GM21786 (cell line): Measurements from ENCODE around the gene LDB2.
"Not testable (repeated sequence)": the region's sequence is repeated elsewhere in the genome, so short reads cannot be mapped to it uniquely, and the experiment has no call there.

Experiments used
- ATAC-seq: cut with Tn5 transposase; IDR thresholded peaks from one replicate; pipeline ENCODE4 v1.9.1; 2021; ENCODE audit not compliant: unreplicated experiment

Gene LDB2

GRCh38 chr4:16663307-16663706 lies 235.1 kb downstream of the LDB2 start:
- no peak for ATAC-seq

GRCh38 chr4:16661813-16662212 lies 236.6 kb downstream of the LDB2 start:
- no peak for ATAC-seq

DNA sequence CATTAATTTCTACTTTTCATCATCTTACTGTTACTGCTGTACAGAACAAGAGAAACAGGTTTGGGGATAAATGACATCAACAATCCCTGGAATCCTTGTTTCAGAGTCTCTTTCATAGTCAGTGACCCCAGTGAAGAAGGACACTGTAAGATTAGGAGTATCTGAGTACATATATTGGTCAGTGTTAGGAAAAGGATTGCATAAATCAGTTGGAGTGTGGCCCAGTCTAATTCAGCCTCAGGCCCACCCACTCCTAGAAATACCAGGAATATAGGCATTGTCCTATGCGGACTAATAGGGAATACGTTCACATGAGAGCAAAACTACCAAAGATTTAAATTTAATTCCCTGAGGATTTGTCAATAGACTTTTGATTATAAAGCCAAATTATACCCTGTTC lies 237.8 kb downstream of the LDB2 start:
- ATAC-seq: no peak

- no peak for ATAC-seq
Observed at GRCh38 chr4:16659694-16660093, 238.8 kb downstream of the LDB2 start.

DNA sequence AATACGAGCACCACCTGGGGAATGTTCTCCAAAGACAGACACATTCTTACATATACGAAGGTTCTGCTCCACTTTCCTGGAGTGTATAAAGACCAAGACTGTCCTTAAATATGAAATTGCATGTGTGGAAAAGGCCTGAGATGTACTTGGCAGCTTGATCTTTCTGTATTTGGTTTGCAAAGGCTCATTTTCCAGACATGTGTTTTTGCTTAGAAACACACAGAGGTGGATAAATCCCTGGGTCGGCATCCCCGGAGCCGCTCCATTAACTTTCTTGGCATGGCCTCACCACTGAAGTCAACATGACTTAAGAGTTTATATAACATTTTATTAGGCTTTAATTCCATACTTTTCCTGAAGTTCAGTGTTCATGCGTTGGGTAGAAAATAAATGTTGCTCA lies 239.4 kb downstream of the LDB2 start:
- ATAC-seq: no peak

- ATAC-seq: no peak
Observed at GRCh38 chr4:16658183-16658582, 240.3 kb downstream of the LDB2 start.

GRCh38 chr4:16655111-16655510 lies 243.3 kb downstream of the LDB2 start:
- no peak for ATAC-seq

DNA sequence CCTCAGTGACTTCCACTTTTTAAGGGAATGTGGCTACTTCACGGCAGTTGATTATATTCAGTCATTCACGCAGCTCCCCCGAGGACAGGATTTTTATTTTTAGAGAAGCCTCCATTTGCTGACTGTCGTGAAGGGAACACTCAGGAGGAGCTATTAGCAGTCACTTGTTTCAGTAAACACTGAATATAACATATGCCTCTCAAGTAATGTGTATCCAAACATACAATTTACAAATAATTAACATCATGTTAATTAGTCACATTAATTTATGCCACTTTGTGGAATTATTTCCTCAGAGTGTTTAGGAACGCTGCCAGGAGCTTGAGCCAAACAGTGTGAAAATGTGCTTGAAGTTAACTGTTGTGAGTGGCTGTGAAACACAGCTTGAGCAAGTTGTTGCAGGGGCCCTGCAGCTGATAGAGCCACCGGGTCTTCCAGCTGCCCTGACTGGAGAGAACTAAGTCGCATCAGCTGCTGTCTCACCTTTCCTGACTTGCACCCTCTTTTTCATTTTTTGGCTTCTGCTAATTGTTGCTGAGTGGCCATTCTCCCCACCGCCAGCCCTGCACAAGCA lies 245.6 kb downstream of the LDB2 start:
- ATAC-seq: no peak

GRCh38 chr4:16646459-16646858 lies 252.0 kb downstream of the LDB2 start:
- no peak for ATAC-seq

GRCh38 chr4:16643893-16644292 lies 254.6 kb downstream of the LDB2 start:
- ATAC-seq: no peak

- ATAC-seq: no peak
Observed at GRCh38 chr4:16642897-16643296, 255.5 kb downstream of the LDB2 start.

- ATAC-seq: no peak
Observed at GRCh38 chr4:16641971-16642370, 256.5 kb downstream of the LDB2 start.

- ATAC-seq: no peak
Observed at GRCh38 chr4:16636912-16637630, 261.4 kb downstream of the LDB2 start.

GRCh38 chr4:16636304-16636703 lies 262.1 kb downstream of the LDB2 start:
- ATAC-seq: no peak

- ATAC-seq: not testable (repeated sequence)
Observed at GRCh38 chr4:16629274-16629673, 269.2 kb downstream of the LDB2 start.

- not testable (repeated sequence) for ATAC-seq
Observed at GRCh38 chr4:16628835-16629234, 269.6 kb downstream of the LDB2 start.

- no peak for ATAC-seq
Observed at GRCh38 chr4:16627999-16628398, 270.4 kb downstream of the LDB2 start.

- ATAC-seq: no peak
Observed at GRCh38 chr4:16626945-16627344, 271.5 kb downstream of the LDB2 start.

- ATAC-seq: no peak
Observed at GRCh38 chr4:16622826-16623225, 275.6 kb downstream of the LDB2 start.

DNA sequence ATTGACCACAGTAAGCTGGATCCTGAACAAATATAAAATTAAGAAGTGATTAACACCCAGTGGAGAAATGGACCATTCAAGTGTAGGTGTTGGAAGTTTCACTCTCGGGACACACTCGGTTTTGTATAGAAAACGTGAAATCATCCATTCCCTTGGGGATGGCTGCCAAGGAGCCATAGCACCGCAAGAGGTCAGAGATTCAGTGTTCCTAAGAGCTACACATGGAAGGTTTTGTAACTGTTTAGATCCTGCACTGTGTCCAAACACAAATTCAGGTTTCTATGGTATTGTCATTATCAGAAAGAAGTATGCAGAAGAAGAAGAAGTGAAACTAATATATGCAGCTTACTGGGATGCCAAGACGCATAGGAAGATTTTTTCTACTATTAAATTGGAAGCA lies 281.0 kb downstream of the LDB2 start:
- ATAC-seq: no peak

- ATAC-seq: no peak
Observed at GRCh38 chr4:16617011-16617410, 281.4 kb downstream of the LDB2 start.

GRCh38 chr4:16609170-16609758 lies 289.2 kb downstream of the LDB2 start:
- no peak for ATAC-seq
